Stimulated activated CD8-positive, alpha-beta memory T cell treated with anti-CD3 and anti-CD28 coated beads, Interleukin-15, amount 100 ng/mL, for 4 hours (primary cell): ENCODE data around the gene HSFX2.
"Not testable (repeated sequence)": the region's sequence is repeated elsewhere in the genome, so short reads cannot be mapped to it uniquely, and the experiment has no call there.

Source experiments
- DNase-seq, 2 donors: peaks; one replicate each; pipeline ENCODE4 v3.0.0-alpha.2; 2020; ENCODE audit warnings: low read depth in 2 of 2

HSFX2 gene

DNA sequence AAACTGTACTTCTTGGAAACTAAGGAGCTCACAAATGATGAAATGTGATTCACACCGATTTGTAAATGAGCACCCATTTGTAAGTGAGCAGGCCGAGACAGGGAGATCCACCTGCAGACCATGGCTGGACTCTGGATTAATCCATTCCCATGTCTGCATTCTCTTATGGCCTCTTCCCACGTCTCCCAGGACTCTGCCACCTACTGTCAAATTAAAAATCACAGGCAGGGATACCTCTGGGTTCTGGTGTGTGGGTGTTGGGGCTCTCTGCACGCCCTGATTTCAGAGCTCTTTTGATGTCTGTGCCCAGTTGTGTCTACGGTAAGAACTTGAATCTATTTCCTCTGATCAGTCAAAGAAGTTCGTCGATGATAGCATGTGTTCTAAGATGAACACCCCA lies 4.1 kb downstream of the HSFX2 start:
- not testable (repeated sequence) for DNase-seq

DNA sequence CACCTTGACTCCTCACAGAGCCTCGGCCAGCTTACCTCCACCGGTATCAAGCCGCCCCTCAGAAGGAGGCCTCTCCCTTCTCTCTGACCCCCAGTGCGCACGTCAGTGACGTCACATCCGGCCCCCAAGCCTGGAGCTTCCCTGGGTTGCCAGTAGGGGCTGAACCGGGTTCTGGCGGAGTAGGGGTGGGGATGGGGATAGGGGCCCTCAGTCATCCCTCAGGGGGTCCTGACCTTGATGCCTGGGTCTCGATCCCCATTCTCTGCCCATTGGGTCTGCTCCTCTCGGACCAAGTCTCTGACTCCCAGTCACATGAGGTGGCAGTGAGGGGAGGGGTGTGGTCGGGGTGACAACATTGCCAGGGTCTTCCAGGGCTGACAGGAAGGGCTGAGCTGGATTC lies 7.8 kb downstream of the HSFX2 start, which contains the start of gene MAGEA9B:
Gene MAGEA9B (minus strand): TSS at position 101 of the 400 bp plus-strand sequence. CDS start 4,280 bp downstream, outside the sequence.
- DNase-seq, result not testable (repeated sequence)

- DNase-seq, result not testable (repeated sequence)
Measured at GRCh38 chrX:149585631-149586030, 9.5 kb downstream of the HSFX2 start.

DNA sequence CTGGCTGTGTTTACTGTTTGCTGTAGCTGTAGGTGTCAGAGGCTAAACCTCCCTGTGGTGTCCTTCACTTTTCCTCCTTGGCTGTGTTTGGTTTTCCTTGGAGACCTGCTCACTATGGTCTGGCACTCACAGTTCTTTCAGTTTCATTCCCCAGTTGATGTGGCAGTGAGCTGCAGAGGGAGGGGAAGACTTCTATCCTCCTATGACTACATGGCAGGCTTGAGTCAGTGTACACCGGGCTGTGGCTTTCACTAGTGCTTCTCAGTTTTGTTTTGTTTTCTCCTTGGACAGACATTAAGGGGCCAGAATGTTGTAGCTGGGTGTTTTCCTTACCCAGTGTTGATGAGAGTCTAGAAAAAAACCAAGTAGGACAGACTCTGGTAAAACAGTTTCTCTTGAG lies 21.7 kb downstream of the HSFX2 start:
- not testable (repeated sequence) for DNase-seq

- no peak for DNase-seq
Measured at GRCh38 chrX:149572743-149573142, 22.4 kb downstream of the HSFX2 start.

GRCh38 chrX:149571770-149572169 lies 23.3 kb downstream of the HSFX2 start:
- no peak for DNase-seq

DNA sequence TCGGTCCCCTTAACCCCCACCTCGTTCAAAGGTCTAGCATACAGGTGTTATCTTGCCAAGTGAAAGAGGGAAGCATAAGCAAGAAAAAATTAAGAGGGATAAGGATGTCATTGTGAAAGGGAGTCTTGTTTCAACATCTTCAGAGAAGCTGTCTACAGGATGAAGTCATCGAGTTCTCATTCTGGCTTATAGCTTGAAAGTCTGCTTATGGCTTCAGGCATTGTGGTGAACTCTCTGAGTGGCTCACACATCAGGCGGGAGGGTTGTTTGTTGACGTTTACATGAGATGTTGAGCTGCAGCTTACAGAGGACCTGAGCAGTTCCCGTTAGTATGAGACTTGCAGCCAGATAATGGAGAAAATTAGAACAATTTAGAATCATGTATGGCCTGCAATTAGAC lies 24.4 kb downstream of the HSFX2 start:
- no peak for DNase-seq

DNA sequence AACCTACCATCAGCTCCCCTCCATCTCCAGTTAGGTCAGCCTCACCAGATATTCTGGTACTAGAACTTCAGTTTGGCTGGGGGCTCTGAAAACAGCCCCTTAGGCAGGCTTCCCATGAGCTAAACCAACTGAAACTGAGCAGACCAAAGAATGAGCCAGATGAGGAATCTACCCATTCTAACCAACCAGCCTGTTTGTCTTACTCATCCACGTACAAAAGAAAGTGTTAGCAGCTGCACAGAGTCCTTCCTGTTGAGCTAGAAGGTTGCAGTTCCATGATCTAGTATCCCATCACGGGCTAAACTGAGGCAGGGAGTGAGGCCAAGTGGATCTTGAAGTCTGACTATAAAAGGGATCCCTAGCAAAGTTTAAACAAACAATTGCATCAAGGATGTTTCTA lies 25.3 kb downstream of the HSFX2 start:
- DNase-seq, result no peak

DNA sequence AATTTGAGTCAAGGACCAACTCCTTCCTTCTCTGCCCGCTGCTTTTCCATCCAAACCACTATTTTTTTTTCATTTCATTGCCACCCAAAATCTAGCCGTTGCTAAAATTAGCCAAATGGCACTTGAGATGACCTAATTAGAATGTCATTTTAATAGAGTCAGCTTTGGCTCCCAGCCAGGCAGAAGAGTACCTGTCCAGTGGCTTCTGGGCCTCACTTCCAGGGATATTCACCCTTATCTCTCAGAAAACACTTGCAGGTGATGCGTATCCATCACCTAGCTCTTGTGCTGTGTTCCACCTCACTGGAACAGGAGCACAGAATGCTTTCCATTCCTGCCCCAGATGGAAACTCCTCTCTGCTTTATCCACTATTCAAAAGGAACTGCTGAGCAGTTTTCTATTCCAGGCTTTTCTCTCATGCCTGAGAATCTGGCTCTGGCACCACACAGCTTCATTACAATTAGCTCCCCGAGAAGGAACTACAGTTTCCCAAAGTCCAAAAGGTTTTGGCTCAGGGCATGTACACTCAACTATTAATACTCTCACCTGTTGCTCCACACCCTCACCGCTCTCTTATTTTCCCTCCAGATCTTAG lies 26.3 kb downstream of the HSFX2 start:
- DNase-seq, result no peak

DNA sequence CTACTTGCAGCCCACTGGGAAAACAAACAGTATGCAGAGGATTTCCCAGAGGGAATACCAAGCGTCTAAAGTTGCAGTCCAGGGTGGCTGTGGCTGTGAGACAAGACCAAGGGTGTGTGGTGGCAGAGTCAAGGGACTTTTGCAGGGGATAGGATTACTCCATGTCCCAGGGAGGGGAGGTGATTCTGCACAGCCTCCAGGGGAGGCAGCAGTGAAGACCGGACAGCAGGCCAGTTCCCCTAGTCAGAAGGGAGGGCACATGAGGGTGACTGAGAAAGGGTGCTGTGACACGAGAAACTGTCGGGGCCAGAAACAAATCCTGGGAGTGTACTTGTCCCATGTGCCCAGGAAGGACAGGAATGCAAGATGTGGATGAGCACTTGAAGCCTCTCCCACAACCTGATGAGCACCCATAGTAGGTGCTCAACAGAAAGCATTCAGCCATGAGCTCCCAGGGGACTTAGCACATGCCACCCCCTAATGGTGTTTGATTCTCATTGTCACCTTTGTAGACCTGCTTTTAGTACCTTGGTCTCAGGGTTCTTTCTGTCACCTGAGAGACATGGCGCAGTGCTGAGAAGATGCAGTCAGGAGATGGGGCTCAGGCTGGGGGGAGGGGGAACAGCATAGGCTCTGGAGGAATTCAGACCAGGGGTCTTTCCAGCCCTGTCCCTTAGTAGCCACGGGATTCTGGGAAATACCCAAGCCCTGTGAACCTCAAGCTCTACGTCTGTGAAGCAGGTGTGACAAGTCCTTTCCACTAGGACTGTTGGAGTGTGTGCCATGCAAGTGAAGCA lies 27.3 kb downstream of the HSFX2 start:
- DNase-seq, result no peak

- DNase-seq, result no peak
Measured at GRCh38 chrX:149563359-149563758, 31.8 kb downstream of the HSFX2 start.

- DNase-seq, result not testable (repeated sequence)
Measured at GRCh38 chrX:149555251-149555650, 39.9 kb downstream of the HSFX2 start.

DNA sequence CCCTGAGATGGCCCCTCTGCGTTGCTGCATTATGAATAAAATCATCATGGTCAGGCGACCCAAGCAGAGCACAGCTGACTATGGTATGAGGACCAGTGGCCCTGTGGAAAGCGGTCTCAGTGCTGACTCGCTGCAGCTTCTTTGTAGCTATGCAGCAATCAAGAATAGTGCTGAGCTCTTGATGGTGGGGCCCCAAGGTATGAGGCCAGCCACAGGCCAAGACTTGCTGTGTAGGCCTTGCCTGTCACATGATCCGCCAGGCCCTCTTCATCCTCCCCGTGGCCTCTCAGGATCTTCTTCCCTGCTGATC lies 43.2 kb downstream of the HSFX2 start:
- DNase-seq, result not testable (repeated sequence)

DNA sequence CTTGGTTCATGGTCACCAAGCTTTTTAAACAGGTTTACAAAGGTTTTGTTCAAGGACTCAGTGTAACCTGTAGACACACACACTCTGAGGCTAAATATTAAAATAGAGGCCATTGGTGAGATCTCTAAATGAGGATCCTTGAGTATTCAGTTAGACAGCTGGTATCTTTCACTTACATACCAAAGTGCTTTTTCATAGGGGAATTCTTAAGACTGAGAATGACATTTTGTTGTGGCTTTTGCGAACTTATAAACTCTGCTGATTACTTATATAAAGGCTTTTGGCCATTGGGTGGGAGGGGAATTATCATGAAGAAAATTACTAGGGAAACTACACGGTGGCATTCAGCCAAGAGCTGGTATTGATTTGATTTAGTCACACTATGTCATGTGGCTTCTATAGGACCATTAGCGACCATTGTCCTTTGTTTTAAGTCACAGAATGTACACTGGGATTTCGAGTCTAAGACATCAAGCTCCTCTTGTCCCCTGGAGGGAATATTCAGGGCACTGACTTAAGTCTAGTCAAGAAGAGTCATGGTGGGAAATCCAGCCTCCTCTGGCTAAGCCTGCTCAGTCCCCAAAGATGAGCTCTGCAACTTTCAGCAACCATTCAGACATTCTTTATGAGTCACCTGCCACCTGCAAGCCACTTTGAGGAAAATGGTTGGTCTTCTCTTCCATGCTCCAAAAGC lies 43.7 kb downstream of the HSFX2 start:
- DNase-seq, result not testable (repeated sequence)

GRCh38 chrX:149550454-149550853 lies 44.7 kb downstream of the HSFX2 start:
- DNase-seq, result not testable (repeated sequence)

GRCh38 chrX:149549701-149550100 lies 45.4 kb downstream of the HSFX2 start, which contains the start of gene HSFX3:
Gene HSFX3 (minus strand): TSS chrX:149549924. CDS start chrX:149549852, 72 bp downstream.
- DNase-seq, result not testable (repeated sequence)

GRCh38 chrX:149547782-149548181 lies 47.3 kb downstream of the HSFX2 start:
- not testable (repeated sequence) for DNase-seq

DNA sequence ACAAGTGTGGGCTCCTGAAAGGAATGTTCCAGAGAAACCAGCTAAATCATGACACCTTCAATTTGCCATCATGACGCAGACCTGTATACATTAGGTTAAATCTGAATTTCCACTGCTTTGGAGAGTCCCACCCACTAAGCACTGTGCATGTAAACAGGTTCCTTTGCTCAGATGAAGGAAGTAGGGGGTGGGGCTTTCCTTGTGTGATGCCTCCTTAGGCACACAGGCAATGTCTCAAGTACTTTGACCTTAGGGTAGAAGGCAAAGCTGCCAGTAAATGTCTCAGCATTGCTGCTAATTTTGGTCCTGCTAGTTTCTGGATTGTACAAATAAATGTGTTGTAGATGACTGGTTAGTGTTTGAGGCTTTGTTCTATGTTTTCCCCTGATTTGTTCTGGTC lies 48.2 kb downstream of the HSFX2 start:
- not testable (repeated sequence) for DNase-seq

- DNase-seq, result not testable (repeated sequence)
Measured at GRCh38 chrX:149545545-149546543, 49.3 kb downstream of the HSFX2 start.
